A673 (cell line): ENCODE measurements around the gene TNFAIP2. TPM values are rescaled to one million over a fixed set of nuclear protein-coding genes. Genes with fewer than 3 reads are reported as not detected.

Source experiments
- BruUV-seq: library from RNA; stranded (reverse); fragments of 400-500 nt; replicated peaks from 2 replicates; lab custom pipeline; 2021; lab: Mats Ljungman, UMichigan
- CTCF ChIA-PET: fragments of 300-600 bp; sonication (Branson Sonifier 250); formaldehyde crosslinking; loops from one replicate; lab custom pipeline; 2022; ENCODE audit warnings: antibody characterized with exemption; lab: Charles Lee
- POLR2A ChIA-PET: fragments of 300-600 bp; sonication (Branson Sonifier 250); formaldehyde crosslinking; loops from one replicate; lab custom pipeline; 2022; ENCODE audit warnings: antibody characterized with exemption; ENCODE audit not compliant: low non-redundant PET; lab: Charles Lee
- DNase-seq: peaks from one replicate; pipeline ENCODE4 v3.0.0-alpha.2; 2015; ENCODE audit warnings: low spot score
- H3K27ac ChIP-seq: fragments of 200-600 bp; sonication (generic); 2 replicates; pipeline ENCODE4 v1.5.1; 2016; ENCODE audit warnings: mixed run types, low read depth, mild to moderate bottlenecking, mixed read lengths, antibody characterized with exemption, low read length; ENCODE audit not compliant: poor library complexity, severe bottlenecking
- H3K27me3 ChIP-seq: fragments of 200-600 bp; sonication (generic); replicated peaks from 2 replicates; pipeline ENCODE4 v1.6.1; 2017; ENCODE audit warnings: mixed run types, low read depth, mild to moderate bottlenecking, mixed read lengths, antibody characterized with exemption, low read length; ENCODE audit not compliant: insufficient read depth, poor library complexity
- H3K36me3 ChIP-seq: fragments of 200-600 bp; sonication (generic); 2 replicates; pipeline ENCODE4 v1.6.1; 2016; ENCODE audit warnings: mixed run types, mild to moderate bottlenecking, mixed read lengths, antibody characterized with exemption, low read length; ENCODE audit not compliant: insufficient read depth, poor library complexity, severe bottlenecking
- H3K4me1 ChIP-seq: fragments of 200-600 bp; sonication (generic); 2 replicates; pipeline ENCODE4 v1.6.1; 2017; ENCODE audit warnings: mixed run types, mild to moderate bottlenecking, mixed read lengths, antibody characterized with exemption, low read length; ENCODE audit not compliant: insufficient read depth, poor library complexity, severe bottlenecking
- H3K4me3 ChIP-seq: fragments of 200-600 bp; sonication (generic); 2 replicates; pipeline ENCODE4 v1.5.1; 2016; ENCODE audit warnings: low read depth, mixed run types, mild to moderate bottlenecking, mixed read lengths, low read length; ENCODE audit not compliant: poor library complexity, severe bottlenecking
- H3K9me3 ChIP-seq: fragments of 200-600 bp; sonication (generic); 2 replicates; pipeline ENCODE4 v1.6.1; 2016; ENCODE audit warnings: mixed run types, low read depth, mild to moderate bottlenecking, mixed read lengths, antibody characterized with exemption, low read length; ENCODE audit not compliant: poor library complexity, severe bottlenecking
- EZH2 ChIP-seq: fragments of 200-600 bp; sonication (generic); IDR thresholded peaks from 2 replicates; pipeline ENCODE4 v1.6.1; 2017; ENCODE audit warnings: borderline replicate concordance, low read depth, mild to moderate bottlenecking, mixed read lengths, antibody characterized with exemption, low read length; ENCODE audit not compliant: poor library complexity, severe bottlenecking
- intact Hi-C: fragments of 100-400 bp; cut with micrococcal nuclease; formaldehyde crosslinking; loops from one replicate; pipeline ENCODE4 v1.10.0; 2022; ENCODE audit not compliant: unreplicated experiment
- total RNA-seq: library from RNA; stranded (reverse); gene quantifications from 2 replicates; pipeline ENCODE4 v1.2.3, GENCODE V29; 2021
- TF ChIP-seq, protein P1 (sequence below): fragments of 300-800, 200-600 bp; sonication (generic); conservative IDR thresholded peaks from 2 replicates; pipeline ENCODE4 v1.5.1; 2017; ENCODE audit warnings: low read depth, mild to moderate bottlenecking, antibody characterized with exemption, low read length, moderate library complexity, mixed read lengths

Gene TNFAIP2
- total RNA-seq, 1 experiment from 2014 or later = 5.5 TPM

DNA sequence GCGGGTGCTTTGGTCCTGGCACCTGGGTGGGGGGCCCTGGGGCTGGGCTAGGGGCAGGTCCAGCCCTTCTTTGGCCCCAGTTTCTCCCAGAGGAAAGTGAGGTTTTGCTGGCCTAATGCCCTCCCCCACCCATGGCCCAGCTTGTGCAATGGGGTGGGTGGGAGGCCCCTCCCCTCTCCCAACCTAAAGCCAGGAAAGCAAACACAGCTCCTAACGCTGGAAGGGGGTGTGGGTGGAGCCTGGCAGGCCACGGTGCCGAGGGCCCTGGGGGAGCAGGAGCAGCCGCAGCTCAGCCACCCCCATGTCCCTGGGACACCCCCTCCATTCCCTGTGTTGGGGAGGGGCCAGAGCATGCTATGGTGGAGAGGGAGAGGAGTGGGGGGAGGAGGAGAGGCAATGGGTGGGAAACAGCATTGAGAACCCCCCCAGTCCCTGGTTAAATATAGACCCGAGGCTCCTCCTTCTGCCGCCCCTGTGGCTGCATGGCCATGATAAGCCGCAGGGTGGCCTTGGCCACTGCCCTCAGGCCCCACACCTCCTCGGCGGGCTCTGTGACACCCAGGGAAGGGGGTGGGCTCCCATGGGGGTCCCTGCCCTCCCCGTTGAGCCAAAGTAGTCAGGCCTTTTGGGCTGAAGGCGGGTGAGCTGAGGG lies 24.1 kb upstream of the TNFAIP2 start:
- H3K27me3 ChIP-seq = peaks cover 23% of the 10 kb centered on the region
- H3K36me3 ChIP-seq = no peaks in the 10 kb centered on the region
- H3K4me1 ChIP-seq = peaks cover 6% of the 10 kb centered on the region
- intact Hi-C loops = no loop called here
- H3K27ac ChIP-seq = no peak overlapping the region
- ChIA-PET CTCF (no interaction called here), POLR2A (no interaction called here)
- no peak overlapping the region for H3K4me3 ChIP-seq
- BruUV-seq = no TSS peak
- no peaks in the 10 kb centered on the region for H3K9me3 ChIP-seq
- TF ChIP-seq, protein P1, sequence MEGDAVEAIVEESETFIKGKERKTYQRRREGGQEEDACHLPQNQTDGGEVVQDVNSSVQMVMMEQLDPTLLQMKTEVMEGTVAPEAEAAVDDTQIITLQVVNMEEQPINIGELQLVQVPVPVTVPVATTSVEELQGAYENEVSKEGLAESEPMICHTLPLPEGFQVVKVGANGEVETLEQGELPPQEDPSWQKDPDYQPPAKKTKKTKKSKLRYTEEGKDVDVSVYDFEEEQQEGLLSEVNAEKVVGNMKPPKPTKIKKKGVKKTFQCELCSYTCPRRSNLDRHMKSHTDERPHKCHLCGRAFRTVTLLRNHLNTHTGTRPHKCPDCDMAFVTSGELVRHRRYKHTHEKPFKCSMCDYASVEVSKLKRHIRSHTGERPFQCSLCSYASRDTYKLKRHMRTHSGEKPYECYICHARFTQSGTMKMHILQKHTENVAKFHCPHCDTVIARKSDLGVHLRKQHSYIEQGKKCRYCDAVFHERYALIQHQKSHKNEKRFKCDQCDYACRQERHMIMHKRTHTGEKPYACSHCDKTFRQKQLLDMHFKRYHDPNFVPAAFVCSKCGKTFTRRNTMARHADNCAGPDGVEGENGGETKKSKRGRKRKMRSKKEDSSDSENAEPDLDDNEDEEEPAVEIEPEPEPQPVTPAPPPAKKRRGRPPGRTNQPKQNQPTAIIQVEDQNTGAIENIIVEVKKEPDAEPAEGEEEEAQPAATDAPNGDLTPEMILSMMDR = no peak
- no peak for TF ChIP-seq EZH2
- no peak for DNase-seq

DNA sequence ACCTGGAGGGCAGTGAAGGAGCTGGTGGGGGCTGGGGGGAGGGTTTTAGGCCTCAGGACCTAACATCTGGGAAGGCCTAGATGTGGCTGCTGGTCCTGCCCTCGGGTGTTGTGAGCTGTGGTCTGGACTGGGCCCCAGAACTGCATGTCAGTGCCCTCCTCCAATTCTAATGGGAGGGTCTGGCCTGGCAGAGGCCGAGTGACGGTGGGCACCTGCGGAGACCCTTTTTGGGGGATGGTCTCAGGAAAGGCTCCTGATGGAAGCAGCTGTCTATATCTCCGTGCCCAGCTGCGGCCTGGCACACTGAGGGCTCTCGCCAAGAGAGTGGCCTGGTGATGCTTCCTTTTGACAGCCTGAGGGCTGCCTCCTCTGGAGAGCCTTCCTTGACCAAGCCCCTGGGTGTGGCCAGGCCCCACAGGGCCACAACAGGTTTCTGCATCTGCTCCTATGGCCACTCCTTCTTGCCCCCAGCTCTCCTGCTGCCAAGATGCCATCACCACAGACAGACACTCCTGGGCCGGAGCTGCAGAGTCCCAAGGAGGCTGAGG lies 23.5 kb upstream of the TNFAIP2 start:
- no TSS peak for BruUV-seq
- Histone ChIP-seq H3K4me3 (no peak overlapping the region), H3K4me1 (peaks cover 12% of the 10 kb centered on the region), H3K36me3 (no peaks in the 10 kb centered on the region), H3K9me3 (no peaks in the 10 kb centered on the region), H3K27ac (no peak overlapping the region), H3K27me3 (peaks cover 29% of the 10 kb centered on the region)
- no peak for TF ChIP-seq EZH2
- TF ChIP-seq, protein P1 = no peak
- DNase-seq = no peak
- intact Hi-C loops = no loop called here
- POLR2A ChIA-PET = no interaction called here
- CTCF ChIA-PET = no interaction called here

DNA sequence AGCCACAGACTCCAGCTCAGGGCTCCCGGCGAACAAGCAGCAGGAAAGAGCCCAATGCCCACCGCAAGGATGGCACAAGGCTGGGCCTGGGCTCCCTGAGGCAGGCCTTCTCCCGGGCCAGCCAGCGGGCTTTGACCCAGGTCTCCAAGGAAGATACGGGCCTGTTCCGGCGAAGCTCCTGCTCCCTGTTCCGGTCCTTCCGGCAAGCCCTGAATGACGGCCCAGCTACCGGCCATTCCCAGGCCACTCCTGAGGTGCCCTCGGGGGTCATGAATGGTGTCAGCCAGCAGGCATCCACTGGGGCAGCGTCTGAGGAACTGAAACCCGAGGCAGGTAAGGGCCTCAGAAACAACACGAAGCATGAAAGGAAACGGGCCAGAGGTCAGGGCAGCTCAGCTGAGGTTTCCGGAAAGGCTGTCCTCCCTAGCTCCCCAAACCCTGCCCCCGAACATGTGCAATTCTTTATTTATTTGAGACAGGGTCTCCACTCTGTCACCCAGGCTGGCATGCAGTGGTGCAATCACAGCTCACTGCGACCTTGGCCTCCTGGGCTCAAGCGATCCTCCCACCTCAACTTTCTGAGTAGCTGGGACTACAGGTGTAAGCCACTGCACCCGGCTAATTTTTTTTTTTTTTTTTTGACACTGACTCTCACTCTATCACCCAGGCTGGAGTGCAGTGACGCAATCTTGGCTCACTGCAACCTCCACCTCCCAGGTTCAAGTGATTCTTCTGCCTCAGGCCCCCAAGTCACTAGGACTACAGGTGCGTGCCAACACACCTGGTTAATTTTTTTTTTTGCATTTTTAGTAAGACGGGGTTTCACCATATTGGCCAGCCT lies 22.8 kb upstream of the TNFAIP2 start:
- Histone ChIP-seq H3K27me3 (peaks cover 30% of the 10 kb centered on the region), H3K27ac (no peak overlapping the region), H3K36me3 (no peaks in the 10 kb centered on the region), H3K9me3 (no peaks in the 10 kb centered on the region), H3K4me3 (no peak overlapping the region), H3K4me1 (peaks cover 12% of the 10 kb centered on the region)
- TF ChIP-seq EZH2 = no peak
- TF ChIP-seq, protein P1 = no peak
- no peak for DNase-seq
- ChIA-PET POLR2A (interaction anchor here (0.6 kb wide), 1 partner anchor 8 kb away, joined by 5 read pairs; no protein-coding TSS in a partner anchor), CTCF (no interaction called here)
- BruUV-seq = no TSS peak
- intact Hi-C loops = no loop called here
